Neural cell (in vitro differentiated cells): ENCODE measurements around the gene TP53I13. TPM values are rescaled to one million over a fixed set of nuclear protein-coding genes. Genes with fewer than 3 reads are reported as not detected.

ENCODE experiments used
- H2AFZ ChIP-seq: fragments of 200-600, 300-800 bp; sonication (generic), shearing (Covaris generic); 2 replicates; pipeline ENCODE4 v1.6.0; 2014; ENCODE audit warnings: low read depth, mild to moderate bottlenecking, antibody characterized with exemption, low read length, moderate library complexity
- H3F3A ChIP-seq: fragments of 200-600 bp; shearing (Covaris generic); 2 replicates; pipeline ENCODE4 v1.6.1; 2016; ENCODE audit warnings: mild to moderate bottlenecking, moderate library complexity, mixed read lengths, antibody characterized with exemption, low read length; ENCODE audit not compliant: insufficient read depth, poor library complexity, severe bottlenecking
- H3K27ac ChIP-seq: fragments of 200-600, 300-800 bp; sonication (generic), shearing (Covaris generic); 2 replicates; pipeline ENCODE4 v1.5.1; 2014; ENCODE audit warnings: mild to moderate bottlenecking, low read length, moderate library complexity
- H3K27me3 ChIP-seq: fragments of 300-800, 200-600 bp; sonication (generic), shearing (Covaris generic); 2 replicates; pipeline ENCODE4 v1.6.0; 2014; ENCODE audit warnings: mild to moderate bottlenecking, low read depth, low read length, moderate library complexity; ENCODE audit not compliant: insufficient read depth
- H3K36me3 ChIP-seq: fragments of 300-800, 200-600 bp; sonication (generic), shearing (Covaris generic); 2 replicates; pipeline ENCODE4 v1.5.1; 2014; ENCODE audit warnings: mild to moderate bottlenecking, antibody characterized with exemption, low read length, moderate library complexity; ENCODE audit not compliant: insufficient read depth
- H3K4me2 ChIP-seq: fragments of 300-800, 200-600 bp; sonication (generic), shearing (Covaris generic); 2 replicates; pipeline ENCODE4 v1.6.0; 2014; ENCODE audit warnings: mild to moderate bottlenecking, low read length
- H3K4me3 ChIP-seq: fragments of 300-800, 200-600 bp; sonication (generic), shearing (Covaris generic); 2 replicates; pipeline ENCODE4 v1.5.1; 2014; ENCODE audit warnings: mild to moderate bottlenecking, low read length, moderate library complexity
- H3K79me2 ChIP-seq: fragments of 200-600 bp; shearing (Covaris generic); replicated peaks from 2 replicates; pipeline ENCODE4 v1.6.0; 2014; ENCODE audit warnings: mild to moderate bottlenecking, low read length, moderate library complexity; ENCODE audit not compliant: insufficient read depth
- H3K9ac ChIP-seq: fragments of 300-800, 200-600 bp; sonication (generic), shearing (Covaris generic); 2 replicates; pipeline ENCODE4 v1.6.1; 2016; ENCODE audit warnings: mild to moderate bottlenecking, low read length, mixed read lengths
- H3K9me2 ChIP-seq: fragments of 200-600 bp; shearing (Covaris generic); 2 replicates; pipeline ENCODE4 v1.6.1; 2016; ENCODE audit warnings: mild to moderate bottlenecking, low read length, mixed read lengths; ENCODE audit not compliant: insufficient read depth
- H3K9me3 ChIP-seq: fragments of 200-600, 300-800 bp; sonication (generic), shearing (Covaris generic); 2 replicates; pipeline ENCODE4 v1.6.1; 2016; ENCODE audit warnings: mild to moderate bottlenecking, mixed run types, low read length, moderate library complexity, mixed read lengths
- H4K20me1 ChIP-seq: fragments of 200-600 bp; shearing (Covaris generic); 2 replicates; pipeline ENCODE4 v1.6.1; 2016; ENCODE audit warnings: mild to moderate bottlenecking, mixed run types; ENCODE audit not compliant: insufficient read depth
- CTCF ChIP-seq: fragments of 450-650 bp; IDR thresholded peaks from 2 replicates; pipeline ENCODE4 v1.5.1; 2014; ENCODE audit warnings: antibody characterized with exemption, mild to moderate bottlenecking, moderate library complexity; ENCODE audit not compliant: poor library complexity, severe bottlenecking
- EP300 ChIP-seq: fragments of 450-650 bp; conservative IDR thresholded peaks from 2 replicates; pipeline ENCODE4 v1.6.1; 2014; ENCODE audit warnings: antibody characterized with exemption, mild to moderate bottlenecking, moderate library complexity; ENCODE audit not compliant: poor library complexity, severe bottlenecking
- EZH2 ChIP-seq: fragments of 200-600, 300-800 bp; shearing (Covaris generic), sonication (generic); IDR thresholded peaks from 2 replicates; pipeline ENCODE4 v1.6.1; 2014; ENCODE audit warnings: antibody characterized with exemption, low read length, borderline replicate concordance, mild to moderate bottlenecking; ENCODE audit not compliant: insufficient read depth, poor library complexity, severe bottlenecking
- MXI1 ChIP-seq: fragments of 450-650 bp; conservative IDR thresholded peaks from 2 replicates; pipeline ENCODE4 v1.6.1; 2014; ENCODE audit warnings: antibody characterized with exemption, mild to moderate bottlenecking; ENCODE audit not compliant: poor library complexity, severe bottlenecking
- POLR2AphosphoS5 ChIP-seq: IDR thresholded peaks from 2 replicates; pipeline ENCODE4 v1.6.1; 2012
- RAD21 ChIP-seq: fragments of 450-650 bp; conservative IDR thresholded peaks from 2 replicates; pipeline ENCODE4 v1.6.1; 2014; ENCODE audit warnings: antibody characterized with exemption, mild to moderate bottlenecking, moderate library complexity
- REST ChIP-seq: IDR thresholded peaks from 2 replicates; pipeline ENCODE4 v1.6.1; 2012; ENCODE audit warnings: borderline replicate concordance
- SMC3 ChIP-seq: fragments of 450-650 bp; conservative IDR thresholded peaks from 2 replicates; pipeline ENCODE4 v1.6.1; 2014; ENCODE audit warnings: antibody characterized with exemption, mild to moderate bottlenecking, moderate library complexity; ENCODE audit not compliant: poor library complexity
- TAF1 ChIP-seq: IDR thresholded peaks from 2 replicates; pipeline ENCODE4 v1.6.1; 2012; ENCODE audit warnings: low read depth
- polyA plus RNA-seq: library from polyadenylated mRNA; depleted of rRNA; stranded (reverse); fragments of >200 nt; gene quantifications from 2 replicates; pipeline ENCODE4 v1.2.3, GENCODE V29; 2014

The TP53I13 gene
- polyA plus RNA-seq, 1 donor from 2014 or later = 18.4 TPM

- peaks cover 51% of the 10 kb centered on the region for H3K27me3 ChIP-seq
- H3F3A ChIP-seq = no peaks in the 10 kb centered on the region
- no peak overlapping the region for H3K4me2 ChIP-seq
- TF ChIP-seq SMC3 (no peak), TAF1 (no peak), RAD21 (no peak), POLR2AphosphoS5 (no peak), CTCF (no peak), REST (no peak), EZH2 (no peak), EP300 (no peak), MXI1 (no peak)
- no peaks in the 10 kb centered on the region for H3K9me2 ChIP-seq
- H3K79me2 ChIP-seq = no peaks in the 10 kb centered on the region
- no peak overlapping the region for H3K9ac ChIP-seq
- H3K27ac ChIP-seq = no peak overlapping the region
- H3K9me3 ChIP-seq = peaks cover 4% of the 10 kb centered on the region
- no peak overlapping the region for H3K4me3 ChIP-seq
- H3K36me3 ChIP-seq = no peaks in the 10 kb centered on the region
- no peak overlapping the region for H2AFZ ChIP-seq
- H4K20me1 ChIP-seq = no peaks in the 10 kb centered on the region
These were observed 48.0 kb downstream of the TP53I13 start for GRCh38 chr17:29616300-29617048.

GRCh38 chr17:29617125-29617480 lies 48.6 kb downstream of the TP53I13 start:
- no peaks in the 10 kb centered on the region for H4K20me1 ChIP-seq
- no peaks in the 10 kb centered on the region for H3F3A ChIP-seq
- H3K4me2 ChIP-seq = no peak overlapping the region
- H3K27ac ChIP-seq = no peak overlapping the region
- H2AFZ ChIP-seq = no peak overlapping the region
- H3K79me2 ChIP-seq = no peaks in the 10 kb centered on the region
- no peak overlapping the region for H3K4me3 ChIP-seq
- H3K27me3 ChIP-seq = peaks cover 56% of the 10 kb centered on the region
- H3K9ac ChIP-seq = no peak overlapping the region
- peaks cover 4% of the 10 kb centered on the region for H3K9me3 ChIP-seq
- peak; percentile 17 for TF ChIP-seq POLR2AphosphoS5
- peak; percentile 49 for TF ChIP-seq CTCF
- TF ChIP-seq EP300 = no peak
- no peak for TF ChIP-seq REST
- TF ChIP-seq MXI1 = no peak
- TF ChIP-seq SMC3 = no peak
- no peak for TF ChIP-seq EZH2
- TF ChIP-seq TAF1 = no peak
- TF ChIP-seq RAD21 = no peak
- no peaks in the 10 kb centered on the region for H3K9me2 ChIP-seq
- H3K36me3 ChIP-seq = no peaks in the 10 kb centered on the region
